Fibroblast of lung (primary cell): ENCODE measurements around the gene SMIM7. TPM values are rescaled to one million over a fixed set of nuclear protein-coding genes. Genes with fewer than 3 reads are reported as not detected.

Source experiments
- DNase-seq, 2 donors: peaks; one replicate each; pipeline versions ENCODE4 v3.0.0 to v3.0.0-alpha.2; 2010; ENCODE audit warnings: low read depth in 2 of 2
- H2AFZ ChIP-seq: 2 replicates; pipeline ENCODE4 v1.5.1; 2012; ENCODE audit warnings: low read length, control low read depth, inconsistent platforms
- H3K27ac ChIP-seq: 2 replicates; pipeline ENCODE4 v1.5.1; 2011; ENCODE audit warnings: low read length, control low read depth; ENCODE audit not compliant: insufficient read depth
- H3K27me3 ChIP-seq: 2 replicates; pipeline ENCODE4 v1.5.1; 2011; ENCODE audit warnings: mild to moderate bottlenecking, low read length; ENCODE audit not compliant: control insufficient read depth, insufficient read depth
- H3K36me3 ChIP-seq: 2 replicates; pipeline ENCODE4 v1.5.1; 2011; ENCODE audit warnings: low read length; ENCODE audit not compliant: control insufficient read depth, insufficient read depth
- H3K4me1 ChIP-seq: 2 replicates; pipeline ENCODE4 v1.5.1; 2011; ENCODE audit warnings: low read length; ENCODE audit not compliant: control insufficient read depth, insufficient read depth; ENCODE audit errors: extremely low read depth
- H3K4me2 ChIP-seq: 2 replicates; pipeline ENCODE4 v1.5.1; 2011; ENCODE audit warnings: low read length, control low read depth; ENCODE audit not compliant: insufficient read depth; ENCODE audit errors: extremely low read depth
- H3K4me3 ChIP-seq, 4 experiments: fragments of 200-600 bp in 1 of 4; sonication (generic) in 1 of 4; replicated peaks in 1 of 4; 2 replicates each; pipeline ENCODE4 v1.5.1; 2011 to 2016; ENCODE audit warnings: low read length in 4 of 4, low read depth in 3 of 4, mild to moderate bottlenecking in 3 of 4, control low read depth in 2 of 4, inconsistent platforms in 1 of 4, mixed read lengths in 1 of 4; ENCODE audit not compliant: insufficient read depth in 1 of 4; ENCODE audit errors: control extremely low read depth in 1 of 4
- H3K79me2 ChIP-seq: 2 replicates; pipeline ENCODE4 v1.5.1; 2012; ENCODE audit warnings: mild to moderate bottlenecking, low read length, inconsistent platforms; ENCODE audit not compliant: control insufficient read depth, insufficient read depth
- H3K9ac ChIP-seq: 2 replicates; pipeline ENCODE4 v1.5.1; 2011; ENCODE audit warnings: mild to moderate bottlenecking, low read length, control low read depth; ENCODE audit not compliant: insufficient read depth
- H3K9me3 ChIP-seq: 2 replicates; pipeline ENCODE4 v1.5.1; 2012; ENCODE audit warnings: low read depth, low read length; ENCODE audit not compliant: control insufficient read depth, insufficient read depth
- H4K20me1 ChIP-seq: 2 replicates; pipeline ENCODE4 v1.5.1; 2011; ENCODE audit warnings: low read length; ENCODE audit not compliant: control insufficient read depth, insufficient read depth; ENCODE audit errors: extremely low read depth
- CTCF ChIP-seq, 2 donors: IDR thresholded peaks in 1 of 2; conservative IDR thresholded peaks in 1 of 2; 1 replicate in 1 of 2; 2 replicates in 1 of 2; pipeline ENCODE4 v1.5.1; 2011 to 2012; ENCODE audit warnings: low read length in 2 of 2, control low read depth in 1 of 2, inconsistent platforms in 1 of 2, low read depth in 1 of 2, mild to moderate bottlenecking in 1 of 2
- EZH2 ChIP-seq: IDR thresholded peaks from 2 replicates; pipeline ENCODE4 v1.5.1; 2012; ENCODE audit warnings: low read length, control low read depth, mild to moderate bottlenecking; ENCODE audit errors: missing control alignments
- polyA minus RNA-seq: library from RNA; depleted of rRNA, polyadenylated mRNA; stranded (reverse); fragments of >200 nt; gene quantifications from 2 replicates; pipeline ENCODE4 v1.2.3, GENCODE V29; 2011; ENCODE audit warnings: low replicate concordance
- polyA plus RNA-seq, 2 donors: library from polyadenylated mRNA; depleted of rRNA in 1 of 2; stranded (reverse) in 1 of 2; unstranded in 1 of 2; fragments of >200 nt; gene quantifications; 2 replicates each; pipeline ENCODE4 v1.2.1, GENCODE V29; 2011 to 2012; ENCODE audit warnings: missing spikeins in 1 of 2
- total RNA-seq: library from RNA; depleted of rRNA; stranded (reverse); fragments of >200 nt; gene quantifications from 2 replicates; pipeline ENCODE4 v1.2.1, GENCODE V29; 2014

Gene SMIM7
- total RNA-seq (58.1 and 64.7 TPM in 2 replicates), polyA plus RNA-seq (91.4 and 104 TPM in 2 replicates), polyA minus RNA-seq (39.2 and 51.1 TPM in 2 replicates)
- polyA plus RNA-seq (2012), result 77.6 and 85.1 TPM in 2 replicates

GRCh38 chr19:16659832-16660708 is at the start of gene SMIM7:
Gene SMIM7 (minus strand): TSS chr19:16660144. CDS start chr19:16660110, 34 bp downstream.
- H3K79me2 ChIP-seq, result peaks cover 34% of the 10 kb centered on the region
- peaks cover 5% of the 10 kb centered on the region for H3K36me3 ChIP-seq
- H2AFZ ChIP-seq, result peak within 1 kb of the TSS; percentile 97
- H3K9me3 ChIP-seq, result no peaks in the 10 kb centered on the region
- peak within 1 kb of the TSS; percentile 100 for H3K4me2 ChIP-seq
- H3K27me3 ChIP-seq, result no peaks in the 10 kb centered on the region
- H4K20me1 ChIP-seq, result no peaks in the 10 kb centered on the region
- peak within 1 kb of the TSS; percentile 79 for H3K9ac ChIP-seq
- DNase-seq, result peak; percentile 97 to 99
- peaks cover 2% of the 10 kb centered on the region for H3K4me1 ChIP-seq
- peak within 1 kb of the TSS; percentile 94 for H3K27ac ChIP-seq
- H3K4me3 ChIP-seq, result peak within 1 kb of the TSS; percentile 73 to 94 (median 87)
- TF ChIP-seq EZH2 (no peak), CTCF (conservative IDR thresholded peaks at IDR 0.05 in 1 of 2, IDR thresholded peaks at IDR 0.05 in 1 of 2; ENCODE audit: low read depth in 1 of 2, low read length in 2 of 2) (no peak)

GRCh38 chr19:16703677-16704076 is 43.7 kb upstream of the SMIM7 start:
- TF ChIP-seq CTCF (conservative IDR thresholded peaks at IDR 0.05 in 1 of 2, IDR thresholded peaks at IDR 0.05 in 1 of 2; ENCODE audit: low read depth in 1 of 2, low read length in 2 of 2), result no peak
- TF ChIP-seq EZH2, result no peak
- Histone ChIP-seq H3K4me2 (no peak overlapping the region), H3K36me3 (no peaks in the 10 kb centered on the region), H3K4me1 (no peaks in the 10 kb centered on the region), H3K27ac (no peak overlapping the region), H3K4me3 (no peak overlapping the region), H3K27me3 (no peaks in the 10 kb centered on the region), H4K20me1 (no peaks in the 10 kb centered on the region), H2AFZ (no peak overlapping the region), H3K9me3 (no peaks in the 10 kb centered on the region), H3K9ac (no peak overlapping the region), H3K79me2 (no peaks in the 10 kb centered on the region)
- no peak for DNase-seq

- no peaks in the 10 kb centered on the region for H3K79me2 ChIP-seq
- no peaks in the 10 kb centered on the region for H3K9me3 ChIP-seq
- H3K4me1 ChIP-seq, result no peaks in the 10 kb centered on the region
- H3K27me3 ChIP-seq, result no peaks in the 10 kb centered on the region
- peak; percentile 51 to 60 for DNase-seq
- H4K20me1 ChIP-seq, result no peaks in the 10 kb centered on the region
- H3K9ac ChIP-seq, result no peak overlapping the region
- no peaks in the 10 kb centered on the region for H3K36me3 ChIP-seq
- H3K4me3 ChIP-seq, result no peak overlapping the region
- H3K4me2 ChIP-seq, result no peak overlapping the region
- H3K27ac ChIP-seq, result no peak overlapping the region
- TF ChIP-seq CTCF (conservative IDR thresholded peaks at IDR 0.05 in 1 of 2, IDR thresholded peaks at IDR 0.05 in 1 of 2; ENCODE audit: low read depth in 1 of 2, low read length in 2 of 2) (no peak), EZH2 (no peak)
- no peak overlapping the region for H2AFZ ChIP-seq
These were observed 42.2 kb upstream of the SMIM7 start for GRCh38 chr19:16702123-16702522.
